Sigmoid colon (tissue), 4 donors: ENCODE measurements around the gene IQSEC3.

Experiments
- EP300 ChIP-seq, 4 donors: sonication (generic); formaldehyde crosslinking; IDR thresholded peaks; one replicate each; pipeline ENCODE4 v1.6.1; 2017; ENCODE audit warnings: antibody characterized with exemption in 4 of 4
- POLR2A ChIP-seq, 2 donors: fragments of 450-650 bp; IDR thresholded peaks; one replicate each; pipeline ENCODE4 v1.6.1; 2016; ENCODE audit warnings: antibody characterized with exemption in 2 of 2, mild to moderate bottlenecking in 2 of 2, moderate library complexity in 2 of 2
- POLR2AphosphoS5 ChIP-seq, 4 donors: sonication (generic); formaldehyde crosslinking; IDR thresholded peaks; one replicate each; pipeline ENCODE4 v1.6.1; 2017; ENCODE audit warnings: antibody characterized with exemption in 4 of 4
- TF ChIP-seq, protein P1 (sequence below), 4 experiments: fragments of 450-650 bp in 3 of 4; fragments of 200-600 bp in 1 of 4; IDR thresholded peaks; one replicate each; pipeline ENCODE4 v1.5.1; 2016 to 2019; ENCODE audit warnings: antibody characterized with exemption in 4 of 4, mild to moderate bottlenecking in 3 of 4, moderate library complexity in 2 of 4

DNA sequence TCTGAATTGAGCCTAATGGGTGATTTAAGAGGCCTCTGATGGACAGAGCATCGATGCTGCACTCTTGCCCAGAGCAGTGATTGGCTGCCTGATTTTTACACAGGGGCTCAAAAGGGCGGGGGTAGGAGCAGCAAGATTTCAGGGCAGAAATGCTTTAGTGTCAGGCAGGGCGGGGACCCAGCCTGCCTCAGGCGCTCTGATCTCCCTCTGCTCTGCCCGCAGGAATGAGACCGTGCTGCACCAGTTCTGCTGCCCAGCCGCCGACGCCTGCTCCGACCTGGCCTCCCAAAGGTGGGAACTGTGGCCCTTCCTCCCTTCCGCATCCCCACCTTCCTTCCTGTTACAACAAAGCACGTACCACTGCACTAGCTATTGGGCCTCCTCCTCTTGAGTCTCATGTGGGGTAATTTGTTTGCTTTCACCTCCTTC lies 32.4 kb downstream of the IQSEC3 start:
- TF ChIP-seq EP300 (IDR thresholded peaks at IDR 0.05) (no peak), POLR2A (IDR thresholded peaks at IDR 0.05) (no peak), POLR2AphosphoS5 (IDR thresholded peaks at IDR 0.05) (no peak)
- TF ChIP-seq, protein P1, sequence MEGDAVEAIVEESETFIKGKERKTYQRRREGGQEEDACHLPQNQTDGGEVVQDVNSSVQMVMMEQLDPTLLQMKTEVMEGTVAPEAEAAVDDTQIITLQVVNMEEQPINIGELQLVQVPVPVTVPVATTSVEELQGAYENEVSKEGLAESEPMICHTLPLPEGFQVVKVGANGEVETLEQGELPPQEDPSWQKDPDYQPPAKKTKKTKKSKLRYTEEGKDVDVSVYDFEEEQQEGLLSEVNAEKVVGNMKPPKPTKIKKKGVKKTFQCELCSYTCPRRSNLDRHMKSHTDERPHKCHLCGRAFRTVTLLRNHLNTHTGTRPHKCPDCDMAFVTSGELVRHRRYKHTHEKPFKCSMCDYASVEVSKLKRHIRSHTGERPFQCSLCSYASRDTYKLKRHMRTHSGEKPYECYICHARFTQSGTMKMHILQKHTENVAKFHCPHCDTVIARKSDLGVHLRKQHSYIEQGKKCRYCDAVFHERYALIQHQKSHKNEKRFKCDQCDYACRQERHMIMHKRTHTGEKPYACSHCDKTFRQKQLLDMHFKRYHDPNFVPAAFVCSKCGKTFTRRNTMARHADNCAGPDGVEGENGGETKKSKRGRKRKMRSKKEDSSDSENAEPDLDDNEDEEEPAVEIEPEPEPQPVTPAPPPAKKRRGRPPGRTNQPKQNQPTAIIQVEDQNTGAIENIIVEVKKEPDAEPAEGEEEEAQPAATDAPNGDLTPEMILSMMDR (IDR thresholded peaks at IDR 0.05): no peak
